HepG2 (cell line): ENCODE results near the gene COPS7B. TPM values are rescaled to one million over a fixed set of nuclear protein-coding genes. Genes with fewer than 3 reads are reported as not detected.
A peak's percentile ranks its signal among the peaks of the same experiment; 100 is the strongest.

ENCODE experiments used
- BCLAF1 ChIP-seq: fragments of 450-650 bp; IDR thresholded peaks from 2 replicates; pipeline ENCODE4 v1.6.1; 2017; ENCODE audit warnings: mild to moderate bottlenecking
- CC2D1A ChIP-seq: sonication (generic); formaldehyde crosslinking; IDR thresholded peaks from 2 replicates; pipeline ENCODE4 v1.8.1; 2023; ENCODE audit warnings: mild to moderate bottlenecking, missing genetic modification reagents
- CCAR2 ChIP-seq: fragments of 200-400 bp; formaldehyde crosslinking; optimal IDR thresholded peaks from 2 replicates; pipeline ENCODE3; 2018; ENCODE audit warnings: low read depth, mild to moderate bottlenecking, low read length, moderate library complexity
- EED ChIP-seq: sonication (generic); formaldehyde crosslinking; IDR thresholded peaks from 2 replicates; pipeline ENCODE4 v1.5.0; 2020; ENCODE audit warnings: mild to moderate bottlenecking, missing genetic modification reagents
- GTF2F1 ChIP-seq: fragments of 150-350 bp; IDR thresholded peaks from 2 replicates; pipeline ENCODE4 v1.6.1; 2014; ENCODE audit warnings: low read length
- LRRFIP1 ChIP-seq: sonication (generic); formaldehyde crosslinking; conservative IDR thresholded peaks from 2 replicates; pipeline ENCODE4 v1.4.0; 2020; ENCODE audit warnings: missing genetic modification reagents
- MAF1 ChIP-seq: sonication (generic); formaldehyde crosslinking; IDR thresholded peaks from 2 replicates; pipeline ENCODE4 v1.5.0; 2020; ENCODE audit warnings: missing genetic modification reagents, borderline replicate concordance
- NR2C2 ChIP-seq: sonication (generic); formaldehyde crosslinking; IDR thresholded peaks from 2 replicates; pipeline ENCODE4 v1.4.0; 2020; ENCODE audit warnings: missing genetic modification reagents, mild to moderate bottlenecking, moderate library complexity, borderline replicate concordance
- SMC3 ChIP-seq: IDR thresholded peaks from 2 replicates; pipeline ENCODE4 v1.6.1; 2011; ENCODE audit warnings: low read length, improper control_type of control experiment
- STAG1 ChIP-seq: sonication (generic); formaldehyde crosslinking; IDR thresholded peaks from 2 replicates; pipeline ENCODE4 v1.4.0; 2020; ENCODE audit warnings: missing genetic modification reagents
- THAP9 ChIP-seq: sonication (generic); formaldehyde crosslinking; IDR thresholded peaks from 2 replicates; pipeline ENCODE4; 2020; ENCODE audit warnings: missing genetic modification reagents, mild to moderate bottlenecking, borderline replicate concordance
- ZNF430 ChIP-seq: sonication (generic); formaldehyde crosslinking; IDR thresholded peaks from 2 replicates; pipeline ENCODE4 v1.9.0; 2021; ENCODE audit warnings: mild to moderate bottlenecking, missing genetic modification reagents
- polyA plus RNA-seq, 8 experiments: library from polyadenylated mRNA; depleted of rRNA in 3 of 8; stranded (reverse) in 7 of 8; unstranded in 1 of 8; fragments of >200 nt; fragmentation: Illumina TruSeq in 4 of 8; extraction: Trizol in 4 of 8; gene quantifications; 2 replicates each; pipeline versions ENCODE4 v1.2.1 to v1.2.3, GENCODE V29; 2011 to 2016; ENCODE audit warnings: low read depth in 4 of 8, missing spikeins in 1 of 8, mixed read lengths in 1 of 8; ENCODE audit not compliant: insufficient read depth in 1 of 8
- total RNA-seq, 5 experiments: library from RNA; depleted of rRNA; stranded (reverse); fragments of >200 nt; fragmentation: Illumina TruSeq; extraction: Trizol; gene quantifications; 2 replicates each; pipeline ENCODE4 v1.2.3, GENCODE V29; 2016; ENCODE audit warnings: low read depth in 1 of 5
- TF ChIP-seq, protein P1 (sequence below): sonication (generic); formaldehyde crosslinking; IDR thresholded peaks from 2 replicates; pipeline ENCODE4 v1.4.0; 2020; ENCODE audit warnings: mild to moderate bottlenecking, missing genetic modification reagents
- TF ChIP-seq, protein P2 (sequence below): sonication (generic); formaldehyde crosslinking; IDR thresholded peaks from 2 replicates; pipeline ENCODE4 v1.4.0; 2020; ENCODE audit warnings: mild to moderate bottlenecking, missing genetic modification reagents, borderline replicate concordance
- TF ChIP-seq, protein P3 (sequence below): sonication (generic); formaldehyde crosslinking; IDR thresholded peaks from 2 replicates; pipeline ENCODE4 v1.4.0; 2020; ENCODE audit warnings: missing genetic modification reagents
- TF ChIP-seq, protein P4 (sequence below): sonication (generic); IDR thresholded peaks from 2 replicates; pipeline ENCODE4 v1.6.1; 2016; ENCODE audit warnings: low read depth, borderline replicate concordance

The COPS7B gene
- total and polyA plus RNA-seq, 2 of the 13 experiments (the other 11 are each of a cell fraction or from before 2014, with no cell fraction given): 30.6 to 62.7 TPM

DNA sequence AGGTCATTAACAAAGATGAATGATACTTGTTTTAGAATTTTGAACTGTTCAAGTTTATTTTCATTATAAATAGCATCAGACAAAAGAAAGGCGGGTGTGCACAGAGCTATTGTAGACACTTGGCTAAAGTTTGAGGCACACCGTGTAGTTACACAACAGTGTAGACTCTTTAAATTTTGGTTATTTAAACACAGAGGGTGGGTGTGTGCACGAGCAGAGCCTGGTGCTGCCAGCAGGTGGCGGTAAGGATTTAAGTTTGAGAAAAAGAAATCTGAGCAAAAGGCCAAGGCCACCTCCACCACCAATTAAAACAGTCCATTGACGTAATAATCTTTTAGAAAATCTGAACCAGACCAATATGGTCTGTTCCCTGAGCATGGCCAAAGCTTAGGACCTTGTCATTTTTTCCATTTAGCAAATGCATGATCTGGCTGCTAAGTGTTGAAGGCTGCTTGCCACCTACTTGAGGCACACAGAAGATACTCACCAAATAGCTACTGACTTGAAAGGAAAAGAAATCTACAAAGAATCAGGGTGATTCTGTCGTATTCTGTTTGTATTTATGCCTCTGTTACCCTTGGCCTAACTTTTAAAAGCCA is 14.3 kb downstream of the COPS7B start (continued):
- TF ChIP-seq BCLAF1 (no peak), EED (CRISPR knock-in tag) (no peak), CC2D1A (no peak), NR2C2 (no peak), ZNF430 (CRISPR knock-in tag) (no peak), GTF2F1 (no peak), CCAR2 (no peak), MAF1 (CRISPR knock-in tag) (no peak), LRRFIP1 (CRISPR knock-in tag) (no peak), THAP9 (CRISPR knock-in tag) (no peak), SMC3 (peak; percentile 49), STAG1 (peak; percentile 39)
- TF ChIP-seq, protein P1, sequence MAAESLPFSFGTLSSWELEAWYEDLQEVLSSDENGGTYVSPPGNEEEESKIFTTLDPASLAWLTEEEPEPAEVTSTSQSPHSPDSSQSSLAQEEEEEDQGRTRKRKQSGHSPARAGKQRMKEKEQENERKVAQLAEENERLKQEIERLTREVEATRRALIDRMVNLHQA (CRISPR knock-in tag): no peak
- TF ChIP-seq, protein P2, sequence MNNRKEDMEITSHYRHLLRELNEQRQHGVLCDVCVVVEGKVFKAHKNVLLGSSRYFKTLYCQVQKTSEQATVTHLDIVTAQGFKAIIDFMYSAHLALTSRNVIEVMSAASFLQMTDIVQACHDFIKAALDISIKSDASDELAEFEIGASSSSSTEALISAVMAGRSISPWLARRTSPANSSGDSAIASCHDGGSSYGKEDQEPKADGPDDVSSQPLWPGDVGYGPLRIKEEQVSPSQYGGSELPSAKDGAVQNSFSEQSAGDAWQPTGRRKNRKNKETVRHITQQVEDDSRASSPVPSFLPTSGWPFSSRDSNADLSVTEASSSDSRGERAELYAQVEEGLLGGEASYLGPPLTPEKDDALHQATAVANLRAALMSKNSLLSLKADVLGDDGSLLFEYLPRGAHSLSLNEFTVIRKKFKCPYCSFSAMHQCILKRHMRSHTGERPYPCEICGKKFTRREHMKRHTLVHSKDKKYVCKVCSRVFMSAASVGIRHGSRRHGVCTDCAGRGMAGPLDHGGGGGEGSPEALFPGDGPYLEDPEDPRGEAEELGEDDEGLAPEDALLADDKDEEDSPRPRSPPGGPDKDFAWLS (CRISPR knock-in tag): no peak
- TF ChIP-seq, protein P3, sequence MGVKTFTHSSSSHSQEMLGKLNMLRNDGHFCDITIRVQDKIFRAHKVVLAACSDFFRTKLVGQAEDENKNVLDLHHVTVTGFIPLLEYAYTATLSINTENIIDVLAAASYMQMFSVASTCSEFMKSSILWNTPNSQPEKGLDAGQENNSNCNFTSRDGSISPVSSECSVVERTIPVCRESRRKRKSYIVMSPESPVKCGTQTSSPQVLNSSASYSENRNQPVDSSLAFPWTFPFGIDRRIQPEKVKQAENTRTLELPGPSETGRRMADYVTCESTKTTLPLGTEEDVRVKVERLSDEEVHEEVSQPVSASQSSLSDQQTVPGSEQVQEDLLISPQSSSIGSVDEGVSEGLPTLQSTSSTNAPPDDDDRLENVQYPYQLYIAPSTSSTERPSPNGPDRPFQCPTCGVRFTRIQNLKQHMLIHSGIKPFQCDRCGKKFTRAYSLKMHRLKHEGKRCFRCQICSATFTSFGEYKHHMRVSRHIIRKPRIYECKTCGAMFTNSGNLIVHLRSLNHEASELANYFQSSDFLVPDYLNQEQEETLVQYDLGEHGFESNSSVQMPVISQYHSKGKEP: no peak
- TF ChIP-seq, protein P4, sequence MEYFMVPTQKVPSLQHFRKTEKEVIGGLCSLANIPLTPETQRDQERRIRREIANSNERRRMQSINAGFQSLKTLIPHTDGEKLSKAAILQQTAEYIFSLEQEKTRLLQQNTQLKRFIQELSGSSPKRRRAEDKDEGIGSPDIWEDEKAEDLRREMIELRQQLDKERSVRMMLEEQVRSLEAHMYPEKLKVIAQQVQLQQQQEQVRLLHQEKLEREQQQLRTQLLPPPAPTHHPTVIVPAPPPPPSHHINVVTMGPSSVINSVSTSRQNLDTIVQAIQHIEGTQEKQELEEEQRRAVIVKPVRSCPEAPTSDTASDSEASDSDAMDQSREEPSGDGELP: no peak
